Urothelium cell line (cell line): ENCODE measurements around the gene SAYSD1.

Experiments used
- DNase-seq: peaks from one replicate; pipeline ENCODE4 v3.0.0; 2011; ENCODE audit warnings: low spot score, mixed read lengths
- FAIRE-seq: peaks from 2 replicates; lab custom pipeline; 2011; peaks lifted over from hg19 to GRCh38; lab: Jason Lieb, UNC

SAYSD1 gene

GRCh38 chr6:39108041-39108839, 6.7 kb downstream of the SAYSD1 start:
- DNase-seq (no peak), FAIRE-seq (no peak)

DNA sequence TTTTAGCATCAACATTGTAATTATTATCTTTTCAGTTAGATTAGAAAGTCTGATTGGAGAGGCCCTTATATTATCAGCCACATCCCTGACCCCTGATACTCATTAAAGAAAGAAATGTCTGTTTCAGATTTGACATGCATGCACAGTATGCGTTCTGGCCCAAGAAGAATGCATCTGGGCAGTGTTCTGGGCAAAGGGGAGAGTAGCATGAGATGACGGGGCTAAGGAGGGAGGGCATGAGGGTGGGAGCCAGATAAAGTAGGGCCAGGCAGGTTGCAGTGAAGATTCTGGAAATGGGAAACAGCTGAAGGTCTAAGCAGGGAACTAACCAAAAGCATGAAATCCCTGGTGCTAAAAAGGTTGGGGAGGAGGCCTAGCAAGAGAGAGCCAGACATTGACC, 7.3 kb downstream of the SAYSD1 start:
- FAIRE-seq (no peak), DNase-seq (no peak)

DNA sequence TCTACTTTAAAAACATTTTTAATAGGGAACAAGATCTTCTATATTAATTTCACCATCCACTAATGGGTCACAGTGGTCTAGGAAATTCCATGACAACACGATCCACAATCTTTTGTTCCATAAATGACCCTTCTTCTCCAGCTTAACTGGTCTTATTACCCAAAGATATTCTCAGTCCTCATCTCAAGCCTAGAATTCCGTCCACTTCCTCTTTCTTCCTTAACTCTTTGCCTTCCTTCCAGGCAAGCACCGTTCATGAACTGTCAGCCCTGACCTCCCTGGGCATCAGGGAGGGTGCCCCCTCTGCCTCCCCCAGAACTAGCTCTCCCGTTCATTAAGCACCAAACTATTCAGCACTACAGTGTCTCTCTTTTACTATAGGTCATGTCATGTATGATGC, 8.0 kb downstream of the SAYSD1 start:
- DNase-seq (no peak), FAIRE-seq (no peak)

GRCh38 chr6:39104528-39104927, 10.5 kb downstream of the SAYSD1 start:
- FAIRE-seq (no peak), DNase-seq (no peak)

- FAIRE-seq, result no peak
Measured at GRCh38 chr6:39102821-39103136, 12.2 kb downstream of the SAYSD1 start.

GRCh38 chr6:39102071-39102820, 12.7 kb downstream of the SAYSD1 start:
- DNase-seq (no peak), FAIRE-seq (no peak)

More at GRCh38 chr6:39102821-39103136, 12.2 kb downstream of the SAYSD1 start:
- no peak for DNase-seq

- FAIRE-seq (no peak), DNase-seq (no peak)
Measured at GRCh38 chr6:39100358-39100757, 14.6 kb downstream of the SAYSD1 start.

DNA sequence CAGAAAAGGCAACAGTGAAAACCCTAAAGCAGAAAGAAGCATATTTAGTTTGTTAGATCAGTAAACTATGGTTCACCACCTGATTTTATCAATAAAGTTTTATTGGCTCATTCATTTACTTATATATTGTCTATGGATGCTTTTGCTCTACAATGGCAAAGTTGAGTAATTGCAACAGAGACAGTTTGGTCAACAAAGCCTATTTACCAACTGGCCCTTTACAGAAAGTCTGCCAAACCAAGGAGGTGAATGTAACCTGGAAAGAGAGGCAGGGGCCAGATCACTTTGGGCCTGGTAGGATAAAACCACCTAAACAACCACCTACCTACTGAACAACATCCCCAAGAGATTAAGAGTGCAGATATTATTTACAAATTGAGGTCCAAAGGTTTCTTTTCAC, 19.4 kb downstream of the SAYSD1 start:
- FAIRE-seq, result no peak
- DNase-seq, result no peak

DNA sequence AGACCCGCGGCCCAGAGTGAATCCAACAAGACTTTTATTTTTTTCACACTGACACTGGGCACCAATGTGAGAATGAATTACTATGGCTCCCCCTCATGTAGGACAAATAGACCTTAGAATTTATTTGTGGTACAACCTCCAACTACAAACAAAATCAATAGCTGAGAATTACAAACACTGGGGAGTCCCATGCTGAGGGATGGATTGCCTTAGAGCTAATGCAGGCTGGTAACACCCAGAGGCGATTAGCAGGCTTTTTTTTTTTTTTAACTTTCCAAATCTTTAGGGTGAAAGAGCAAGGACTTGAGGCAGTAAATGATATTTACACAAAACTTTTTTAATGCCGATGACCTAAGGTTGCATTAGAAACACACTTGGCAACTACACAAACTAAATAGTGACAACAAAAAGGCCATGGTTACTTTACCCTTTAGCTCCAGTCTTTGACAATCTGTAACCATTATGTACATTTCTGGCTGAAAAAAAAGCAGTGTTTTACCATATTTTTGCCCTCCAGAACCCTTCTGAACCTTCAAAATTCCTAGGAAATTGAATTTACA, 21.8 kb downstream of the SAYSD1 start:
- FAIRE-seq, result no peak

GRCh38 chr6:39092124-39092523, 22.9 kb downstream of the SAYSD1 start:
- FAIRE-seq (no peak), DNase-seq (no peak)

More for the DNA sequence above, 21.8 kb downstream of the SAYSD1 start:
- no peak for DNase-seq

DNA sequence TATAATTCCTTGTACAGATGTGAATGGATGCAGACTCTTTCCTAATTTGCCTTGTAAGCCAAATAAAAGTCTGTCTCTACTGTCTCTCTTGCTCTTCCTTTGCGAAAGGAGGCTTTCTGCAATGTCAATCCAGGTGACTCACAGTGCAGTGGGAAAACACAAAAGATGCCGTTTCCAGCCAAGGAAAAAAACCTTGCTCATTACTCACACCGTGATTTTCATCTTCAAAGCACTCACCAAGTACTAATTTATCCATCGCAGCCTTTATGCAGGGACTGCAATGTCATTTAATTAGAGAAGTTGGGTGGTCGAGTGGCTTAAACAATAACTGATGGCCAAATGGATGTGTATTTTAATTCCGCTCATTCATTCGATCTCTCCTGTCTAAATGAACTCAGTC, 23.8 kb downstream of the SAYSD1 start:
- no peak for FAIRE-seq
- no peak for DNase-seq

- DNase-seq (no peak), FAIRE-seq (no peak)
Measured at GRCh38 chr6:39090036-39090435, 24.9 kb downstream of the SAYSD1 start.

DNA sequence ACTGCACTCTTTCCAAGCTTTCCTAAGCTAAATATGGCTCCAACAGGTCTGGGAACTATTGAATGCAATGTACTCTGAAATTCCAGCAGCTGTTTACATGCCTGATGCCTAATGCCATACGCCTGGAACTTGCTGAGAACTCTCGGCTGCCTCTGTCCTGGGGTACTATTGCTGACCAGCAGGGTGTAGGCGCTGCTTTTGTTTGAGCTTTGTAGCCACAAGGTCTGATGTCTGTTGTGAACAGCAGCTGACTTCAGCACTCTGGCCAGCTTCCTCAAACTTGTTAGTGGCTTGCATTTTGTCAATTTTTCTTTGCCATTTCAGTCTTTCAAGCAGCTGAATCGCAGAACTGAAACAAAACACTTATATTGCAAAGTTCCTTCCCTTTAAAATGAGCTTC, 26.7 kb downstream of the SAYSD1 start:
- DNase-seq (peak; percentile 70), FAIRE-seq (no peak)

GRCh38 chr6:39087197-39087596, 27.8 kb downstream of the SAYSD1 start:
- FAIRE-seq (no peak), DNase-seq (no peak)

DNA sequence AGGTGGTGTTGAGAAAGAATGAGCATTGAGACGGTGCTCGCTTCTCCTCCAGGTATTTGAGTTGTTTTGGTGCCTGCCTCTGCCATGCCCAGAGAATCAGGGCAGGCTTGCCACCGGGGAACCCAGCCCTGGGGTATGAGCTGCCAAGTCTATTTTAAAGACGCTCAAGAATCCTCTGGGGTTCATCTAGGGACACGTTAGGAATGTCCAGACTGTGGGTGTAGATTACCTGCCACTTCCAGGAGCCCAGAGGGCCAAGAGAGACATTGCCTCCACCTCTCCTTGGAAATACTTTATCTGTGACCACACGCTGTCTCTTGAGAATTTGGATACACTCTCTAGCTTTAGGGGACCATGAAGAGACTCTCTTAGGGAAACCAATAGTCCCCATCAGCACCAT, 28.3 kb downstream of the SAYSD1 start:
- FAIRE-seq (no peak), DNase-seq (no peak)

DNA sequence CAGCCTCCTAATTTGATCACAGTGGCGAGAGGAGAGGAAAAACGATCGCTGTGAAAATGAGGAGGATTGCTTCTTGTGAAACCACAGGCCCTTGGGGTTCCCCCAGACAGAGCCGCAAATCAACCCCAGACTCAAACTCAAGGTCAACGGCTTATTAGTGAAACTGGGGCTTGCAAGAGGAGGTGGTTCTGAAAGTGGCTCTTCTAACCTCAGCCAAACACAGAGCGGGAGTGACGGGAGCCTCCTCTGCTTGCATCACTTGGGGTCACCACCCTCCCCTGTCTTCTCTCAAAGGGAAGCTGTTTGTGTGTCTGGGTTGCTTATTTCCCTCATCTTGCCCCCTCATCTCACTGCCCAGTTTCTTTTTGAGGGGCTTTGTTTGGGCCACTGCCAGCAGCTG, 28.7 kb downstream of the SAYSD1 start:
- no peak for FAIRE-seq
- DNase-seq, result no peak

DNA sequence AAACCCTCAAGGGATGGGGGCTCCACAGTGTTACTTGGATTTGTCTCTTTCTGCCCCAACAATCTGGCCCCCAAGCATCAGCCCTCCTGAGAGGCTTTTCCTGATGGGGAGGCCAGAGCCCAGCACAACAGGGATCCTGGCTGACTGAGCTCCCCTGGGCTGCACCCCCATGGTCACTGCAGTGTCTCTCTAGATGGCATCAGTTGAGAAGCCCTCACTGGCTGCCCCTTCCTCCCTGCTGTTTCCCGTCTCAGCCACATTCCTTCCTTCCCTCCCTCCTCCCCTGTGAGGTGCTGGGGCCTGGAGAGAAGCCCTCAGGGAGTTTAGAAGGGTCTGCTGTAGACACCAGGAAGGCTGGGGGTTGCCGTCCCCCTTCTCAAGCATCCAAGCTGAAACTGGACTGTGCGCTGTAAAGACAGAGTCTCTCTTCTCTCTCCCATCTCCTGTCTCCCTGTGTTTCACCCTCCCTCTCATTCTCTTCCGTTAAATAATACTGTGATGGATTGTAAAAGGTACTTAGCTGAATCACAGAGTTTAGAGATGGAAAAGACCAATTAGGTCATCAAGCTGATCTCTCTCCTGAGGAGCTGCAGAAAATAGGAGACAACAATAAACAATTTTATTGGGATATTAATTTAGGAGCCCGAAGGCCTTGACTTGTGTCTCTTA, 29.7 kb downstream of the SAYSD1 start:
- DNase-seq, result no peak

GRCh38 chr6:39084506-39084905, 30.5 kb downstream of the SAYSD1 start:
- FAIRE-seq (no peak), DNase-seq (no peak)

More for the DNA sequence above, 29.7 kb downstream of the SAYSD1 start:
- FAIRE-seq, result no peak

DNA sequence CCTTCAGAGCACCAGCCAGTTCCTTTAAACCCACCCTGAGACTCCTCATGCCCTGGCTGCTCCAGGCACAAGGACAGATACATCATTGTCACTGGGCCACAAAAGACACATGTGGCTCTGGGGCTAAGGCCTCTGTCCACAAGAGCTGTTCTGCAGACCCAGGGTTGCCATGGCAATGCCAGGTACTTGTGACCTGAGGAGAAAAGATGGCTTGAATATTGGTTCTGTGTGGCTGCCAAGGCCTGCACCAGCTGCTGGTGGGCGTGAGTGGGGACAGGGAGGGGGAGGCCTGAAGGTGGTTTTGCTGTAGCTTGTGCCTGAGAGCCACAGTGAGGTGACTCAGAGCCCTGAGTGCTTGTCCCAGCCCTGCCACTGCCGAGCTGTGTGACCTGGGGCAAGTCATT, 31.8 kb downstream of the SAYSD1 start:
- no peak for DNase-seq
- FAIRE-seq, result no peak

GRCh38 chr6:39082310-39082709, 32.7 kb downstream of the SAYSD1 start:
- DNase-seq (no peak), FAIRE-seq (no peak)

GRCh38 chr6:39080246-39080875, 34.6 kb downstream of the SAYSD1 start:
- DNase-seq (no peak), FAIRE-seq (no peak)
